HCT116 (cell line): ENCODE results near the gene AQP6. TPM values are rescaled to one million over a fixed set of nuclear protein-coding genes. Genes with fewer than 3 reads are reported as not detected.

ENCODE experiments used
- ATAC-seq: fragments of 200-7000 bp; cut with Tn5 transposase; 2 replicates; pipeline ENCODE4 v1.9.1; 2020; ENCODE audit warnings: mild to moderate bottlenecking, moderate library complexity
- BruUV-seq: library from RNA; stranded (reverse); fragments of 400-500 nt; replicated peaks from 2 replicates; lab custom pipeline; 2021; lab: Mats Ljungman, UMichigan
- CTCF ChIA-PET: fragments of 300-600 bp; sonication (Branson Sonifier 250); formaldehyde crosslinking; loops from one replicate; lab custom pipeline; 2021; ENCODE audit warnings: antibody characterized with exemption; lab: Charles Lee
- POLR2A ChIA-PET: fragments of 300-600, 350-600 bp; sonication (Branson Sonifier 250); formaldehyde crosslinking; loops from one replicate; lab custom pipeline; 2021; ENCODE audit warnings: antibody characterized with exemption; lab: Charles Lee
- RAD21 ChIA-PET, 2 experiments: fragments of 300-600 bp; sonication (Branson Sonifier 250); formaldehyde crosslinking; loops; one replicate each; lab custom pipeline; 2023; ENCODE audit warnings: low total read pairs in 2 of 2; ENCODE audit not compliant: uncharacterized antibody in 2 of 2, unreplicated experiment in 2 of 2, low non-redundant PET in 1 of 2; lab: Charles Lee
- DNase-seq: peaks from one replicate; pipeline ENCODE4 v3.0.0-alpha.2; 2010; ENCODE audit warnings: low read depth, low spot score
- H2AFZ ChIP-seq: fragments of 200-600 bp; shearing (Covaris generic), sonication (generic); 2 replicates; pipeline ENCODE4 v1.6.1; 2017; ENCODE audit warnings: low read depth, mixed run types, mixed read lengths, antibody characterized with exemption, low read length; ENCODE audit not compliant: poor library complexity, severe bottlenecking
- H3K27ac ChIP-seq: 2 replicates; pipeline ENCODE4 v1.5.1; 2012; ENCODE audit warnings: low read depth, low read length
- H3K27me3 ChIP-seq: fragments of 200-600 bp; sonication (generic); 2 replicates; pipeline ENCODE4 v1.6.1; 2016; ENCODE audit warnings: mixed run types, low read length, mixed read lengths; ENCODE audit not compliant: insufficient read depth
- H3K36me3 ChIP-seq, 2 experiments: fragments of 200-500 bp in 1 of 2; fragments of 200-600 bp in 1 of 2; sonication (Bioruptor generic) in 1 of 2; sonication (generic) in 1 of 2; 2 replicates each; pipeline versions ENCODE4 v1.5.1 to v1.6.1; 2014 to 2016; ENCODE audit warnings: low read length in 2 of 2, inconsistent platforms in 1 of 2, mixed read lengths in 1 of 2, mixed run types in 1 of 2; ENCODE audit not compliant: insufficient read depth in 2 of 2, control insufficient read depth in 1 of 2
- H3K4me1 ChIP-seq, 2 experiments: fragments of 200-600 bp in 1 of 2; sonication (generic) in 1 of 2; 2 replicates each; pipeline versions ENCODE4 v1.5.1 to v1.6.1; 2012 to 2017; ENCODE audit warnings: low read length in 2 of 2, inconsistent platforms in 1 of 2, mild to moderate bottlenecking in 1 of 2, mixed read lengths in 1 of 2, mixed run types in 1 of 2, moderate library complexity in 1 of 2; ENCODE audit not compliant: insufficient read depth in 2 of 2, control insufficient read depth in 1 of 2
- H3K4me2 ChIP-seq: fragments of 200-600 bp; sonication (generic); 2 replicates; pipeline ENCODE4 v1.6.1; 2017; ENCODE audit warnings: mixed run types, low read length, mixed read lengths
- H3K4me3 ChIP-seq, 2 experiments: fragments of 200-600 bp in 1 of 2; sonication (generic) in 1 of 2; replicated peaks in 1 of 2; 2 replicates each; pipeline ENCODE4 v1.5.1; 2011 to 2016; ENCODE audit warnings: low read length in 2 of 2, control low read depth in 1 of 2, low read depth in 1 of 2, mild to moderate bottlenecking in 1 of 2, mixed read lengths in 1 of 2, mixed run types in 1 of 2
- H3K79me2 ChIP-seq: fragments of 200-600 bp; sonication (generic); 2 replicates; pipeline ENCODE4 v1.6.1; 2017; ENCODE audit warnings: mild to moderate bottlenecking, mixed run types, low read length, moderate library complexity, mixed read lengths; ENCODE audit not compliant: insufficient read depth
- H3K9ac ChIP-seq: fragments of 200-600 bp; sonication (generic); 2 replicates; pipeline ENCODE4 v1.6.1; 2016; ENCODE audit warnings: low read length, mixed read lengths
- H3K9me2 ChIP-seq: fragments of 200-600 bp; sonication (generic), shearing (Covaris generic); 2 replicates; pipeline ENCODE4 v1.6.1; 2017; ENCODE audit warnings: mixed run types, mild to moderate bottlenecking, moderate library complexity; ENCODE audit not compliant: insufficient read depth
- H3K9me3 ChIP-seq, 2 experiments: fragments of 200-500 bp in 1 of 2; fragments of 200-600 bp in 1 of 2; sonication (Bioruptor generic) in 1 of 2; sonication (generic) in 1 of 2; 2 replicates each; pipeline ENCODE4 v1.6.1; 2014 to 2017; ENCODE audit warnings: low read length in 2 of 2, mixed read lengths in 2 of 2, inconsistent platforms in 1 of 2, low read depth in 1 of 2, mild to moderate bottlenecking in 1 of 2, mixed run types in 1 of 2, moderate library complexity in 1 of 2; ENCODE audit not compliant: control insufficient read depth in 1 of 2, insufficient read depth in 1 of 2
- H4K20me1 ChIP-seq: fragments of 200-600 bp; sonication (generic), shearing (Covaris generic); 2 replicates; pipeline ENCODE4 v1.6.1; 2017; ENCODE audit warnings: mixed run types, mild to moderate bottlenecking, moderate library complexity; ENCODE audit not compliant: insufficient read depth
- CBX3 ChIP-seq: IDR thresholded peaks from 2 replicates; pipeline ENCODE4 v1.6.1; 2012; ENCODE audit warnings: low read depth
- CEBPB ChIP-seq: IDR thresholded peaks from 2 replicates; pipeline ENCODE4 v1.6.1; 2012; ENCODE audit warnings: low read depth
- EZH2 ChIP-seq: fragments of 200-600 bp; sonication (generic); IDR thresholded peaks from 2 replicates; pipeline ENCODE4 v1.6.1; 2017; ENCODE audit warnings: antibody characterized with exemption, mixed run types
- EZH2phosphoT487 ChIP-seq: fragments of 200-600 bp; IDR thresholded peaks from 2 replicates; pipeline ENCODE4 v1.6.1; 2018; ENCODE audit warnings: antibody characterized with exemption, borderline replicate concordance
- FOSL1 ChIP-seq: IDR thresholded peaks from 2 replicates; pipeline ENCODE4 v1.6.1; 2012; ENCODE audit warnings: low read depth
- JUND ChIP-seq: IDR thresholded peaks from 2 replicates; pipeline ENCODE4 v1.6.1; 2012
- POLR2A ChIP-seq: IDR thresholded peaks from 2 replicates; pipeline ENCODE4 v1.7.0; 2011; ENCODE audit warnings: borderline replicate concordance; ENCODE audit not compliant: insufficient read depth, insufficient read length; ENCODE audit errors: extremely low read depth
- POLR2AphosphoS5 ChIP-seq: IDR thresholded peaks from 2 replicates; pipeline ENCODE4 v1.6.1; 2011; ENCODE audit warnings: mild to moderate bottlenecking, low read depth, low read length, moderate library complexity
- RAD21 ChIP-seq: IDR thresholded peaks from 2 replicates; pipeline ENCODE4 v1.6.1; 2012; ENCODE audit warnings: low read depth, mild to moderate bottlenecking
- REST ChIP-seq: IDR thresholded peaks from 2 replicates; pipeline ENCODE4 v1.6.1; 2012; ENCODE audit warnings: low read depth
- SIN3A ChIP-seq: IDR thresholded peaks from 2 replicates; pipeline ENCODE4 v1.6.1; 2012; ENCODE audit warnings: low read depth
- SRF ChIP-seq: IDR thresholded peaks from 2 replicates; pipeline ENCODE4 v1.6.1; 2012; ENCODE audit warnings: low read depth
- TCF7L2 ChIP-seq: IDR thresholded peaks from 2 replicates; pipeline ENCODE4 v1.7.0; 2011; ENCODE audit warnings: borderline replicate concordance, inconsistent platforms; ENCODE audit not compliant: insufficient read depth, insufficient read length; ENCODE audit errors: extremely low read depth
- YY1 ChIP-seq: IDR thresholded peaks from 2 replicates; pipeline ENCODE4 v1.6.1; 2011; ENCODE audit warnings: low read length, low read depth, moderate library complexity, mild to moderate bottlenecking; ENCODE audit not compliant: insufficient replicate concordance; ENCODE audit errors: extremely low read depth
- intact Hi-C: fragments of 100-400 bp; cut with micrococcal nuclease; formaldehyde crosslinking; loops from 2 replicates; pipeline ENCODE4 v1.10.0; 2022
- total RNA-seq: library from RNA; stranded (reverse); gene quantifications from one replicate; pipeline ENCODE4 v1.2.1, GENCODE V29; 2021; ENCODE audit not compliant: unreplicated experiment
- TF ChIP-seq, protein P1 (sequence below): IDR thresholded peaks from 2 replicates; pipeline ENCODE4 v1.6.1; 2012

Gene AQP6
- total RNA-seq, 1 experiment from 2014 or later: not detected

- TF ChIP-seq REST: no peak
- no peak for TF ChIP-seq TCF7L2
- TF ChIP-seq SIN3A: no peak
- no peak for TF ChIP-seq EZH2
- TF ChIP-seq JUND: no peak
- no peak for TF ChIP-seq EZH2phosphoT487
- TF ChIP-seq SRF: no peak
- TF ChIP-seq CEBPB: no peak
- no peak for TF ChIP-seq FOSL1
- TF ChIP-seq CBX3: no peak
These were observed 2.0 kb downstream of the AQP6 start (continued) for GRCh38 chr12:49974677-49975317.

- TF ChIP-seq POLR2AphosphoS5 (no peak), POLR2A (no peak), EZH2phosphoT487 (no peak), RAD21 (no peak), CBX3 (no peak), YY1 (no peak)
- TF ChIP-seq, protein P1, sequence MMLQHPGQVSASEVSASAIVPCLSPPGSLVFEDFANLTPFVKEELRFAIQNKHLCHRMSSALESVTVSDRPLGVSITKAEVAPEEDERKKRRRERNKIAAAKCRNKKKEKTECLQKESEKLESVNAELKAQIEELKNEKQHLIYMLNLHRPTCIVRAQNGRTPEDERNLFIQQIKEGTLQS: no peak
- TF ChIP-seq, all 23 proteins: peak for 0
- Histone ChIP-seq H3K4me2 (no peak overlapping the region), H3K9me2 (no peaks in the 10 kb centered on the region), H3K27ac (no peak overlapping the region), H3K27me3 (0 out of 2 replicates have a peak, but pooled peaks cover 5% of the 10 kb centered on the region), H3K9me3 (no peaks in the 10 kb centered on the region), H3K9ac (no peak overlapping the region), H3K36me3 (no peaks in the 10 kb centered on the region), H2AFZ (no peak overlapping the region), H3K4me1 (no peaks in the 10 kb centered on the region), H4K20me1 (no peaks in the 10 kb centered on the region), H3K79me2 (no peaks in the 10 kb centered on the region), H3K4me3 (no peak overlapping the region)
- intact Hi-C loops: no loop called here
- no peak for ATAC-seq
- CTCF ChIA-PET: interaction anchor here (1.0 to 1.1 kb wide), 3 partner anchors 8 to 95 kb away, joined by 3 to 4 read pairs (median 4); no protein-coding TSS in a partner anchor
- DNase-seq: no peak
- no TSS peak for BruUV-seq
- RAD21 ChIA-PET: no interaction called here
- POLR2A ChIA-PET: no interaction called here
These were observed 2.6 kb downstream of the AQP6 start for GRCh38 chr12:49975318-49975761.
